ENCODE data around the gene SLC24A2.

SLC24A2 gene

DNA sequence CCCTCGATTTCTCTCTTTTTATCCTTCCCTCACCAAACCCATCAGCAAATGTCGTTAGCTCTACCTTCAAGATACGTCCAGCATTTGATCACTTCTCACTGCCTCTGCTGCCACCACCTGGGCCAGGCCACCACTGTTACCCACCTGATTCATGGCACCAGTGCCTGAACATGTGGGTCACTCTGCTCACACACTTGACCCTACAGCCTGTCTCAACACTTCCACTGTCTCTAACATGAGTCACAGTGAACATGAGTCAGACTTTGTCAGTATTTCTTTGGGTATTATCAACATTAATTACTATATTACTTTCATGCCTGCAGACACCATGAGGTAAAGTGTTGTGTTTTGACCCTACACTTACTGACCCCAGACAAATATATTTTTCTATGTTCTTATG, 19.6 kb downstream of the SLC24A2 start:
- H2BK12ac ChIP-seq (ENCODE audit: low read length in 2 of 2): no peak overlapping the region
- H2BK5ac ChIP-seq (ENCODE audit: low read depth, low read length, poor library complexity, severe bottlenecking): no peak overlapping the region
- H2BK15ac ChIP-seq (ENCODE audit: low read depth, poor library complexity, severe bottlenecking): no peak overlapping the region
- H3K23ac ChIP-seq (ENCODE audit: low read length in 2 of 2): no peak overlapping the region
- H3K18ac ChIP-seq (ENCODE audit: low read depth in 1 of 2, low read length in 2 of 2): no peak overlapping the region
- H3K27me3 ChIP-seq (ENCODE audit: control insufficient read depth in 1 of 2, insufficient read depth in 1 of 2, low read length in 2 of 2): peaks cover 0 to 3% of the 10 kb centered on the region in 2 experiments
- no peak overlapping the region for H2AK5ac ChIP-seq (ENCODE audit: low read length, severe bottlenecking)
- H3K4me2 ChIP-seq (ENCODE audit: low read length, poor library complexity, severe bottlenecking): no peak overlapping the region
- peak; percentile 1 for DNase-seq
- H4K8ac ChIP-seq (ENCODE audit: low read length): no peak overlapping the region
- H3K36me3 ChIP-seq (ENCODE audit: control insufficient read depth in 1 of 2, insufficient read depth in 2 of 2, low read depth in 1 of 2, low read length in 2 of 2): no peaks in the 10 kb centered on the region
- H3K27ac ChIP-seq (ENCODE audit: low read length, poor library complexity, severe bottlenecking): no peak overlapping the region
- peaks cover 3% of the 10 kb centered on the region for H3K9me3 ChIP-seq (ENCODE audit: control insufficient read depth, low read length)
- no peak overlapping the region for H2AFZ ChIP-seq (ENCODE audit: low read depth, low read length)
- no peaks in the 10 kb centered on the region for H3K79me1 ChIP-seq (replicated peaks; ENCODE audit: low read length, poor library complexity, severe bottlenecking)
- H3K14ac ChIP-seq (ENCODE audit: low read length in 2 of 2): no peak overlapping the region
- no peak overlapping the region for H3K9ac ChIP-seq (ENCODE audit: low read length)
- 80% methylated on average over 3 of the region's 3 CpGs for WGBS
- no peak overlapping the region for H3K4ac ChIP-seq (ENCODE audit: low read depth in 1 of 2, low read length in 2 of 2)
- no peak overlapping the region for H3K4me3 ChIP-seq (ENCODE audit: insufficient read depth in 1 of 2, low read depth in 1 of 2, low read length in 2 of 2)
- H3K4me1 ChIP-seq (ENCODE audit: control insufficient read depth, insufficient read depth, low read depth, low read length): no peaks in the 10 kb centered on the region
- H2BK120ac ChIP-seq (ENCODE audit: low read depth, low read length): no peak overlapping the region
- H4K91ac ChIP-seq (ENCODE audit: low read length): no peak overlapping the region

- no peak overlapping the region for H3K4me3 ChIP-seq (ENCODE audit: insufficient read depth in 1 of 2, low read depth in 1 of 2, low read length in 2 of 2)
- H2BK5ac ChIP-seq (ENCODE audit: low read depth, low read length, poor library complexity, severe bottlenecking): no peak overlapping the region
- H3K9ac ChIP-seq (ENCODE audit: low read length): no peak overlapping the region
- no peak overlapping the region for H3K4me2 ChIP-seq (ENCODE audit: low read length, poor library complexity, severe bottlenecking)
- H3K27ac ChIP-seq (ENCODE audit: low read length, poor library complexity, severe bottlenecking): no peak overlapping the region
- no peak overlapping the region for H3K18ac ChIP-seq (ENCODE audit: low read depth in 1 of 2, low read length in 2 of 2)
- no peaks in the 10 kb centered on the region for H3K4me1 ChIP-seq (ENCODE audit: control insufficient read depth, insufficient read depth, low read depth, low read length)
- H3K27me3 ChIP-seq (ENCODE audit: control insufficient read depth in 1 of 2, insufficient read depth in 1 of 2, low read length in 2 of 2): peaks cover 0 to 3% of the 10 kb centered on the region in 2 experiments
- no peak overlapping the region for H2BK120ac ChIP-seq (ENCODE audit: low read depth, low read length)
- no peak overlapping the region for H4K8ac ChIP-seq (ENCODE audit: low read length)
- DNase-seq: no peak
- peaks cover 3% of the 10 kb centered on the region for H3K9me3 ChIP-seq (ENCODE audit: control insufficient read depth, low read length)
- no peak overlapping the region for H2BK12ac ChIP-seq (ENCODE audit: low read length in 2 of 2)
- no peak overlapping the region for H2AFZ ChIP-seq (ENCODE audit: low read depth, low read length)
- H3K14ac ChIP-seq (ENCODE audit: low read length in 2 of 2): no peak overlapping the region
- no peak overlapping the region for H3K23ac ChIP-seq (ENCODE audit: low read length in 2 of 2)
- H4K91ac ChIP-seq (ENCODE audit: low read length): no peak overlapping the region
- H2AK5ac ChIP-seq (ENCODE audit: low read length, severe bottlenecking): no peak overlapping the region
- 0% methylated on average over 1 of the region's 1 CpG for WGBS
- H2BK15ac ChIP-seq (ENCODE audit: low read depth, poor library complexity, severe bottlenecking): no peak overlapping the region
- H3K36me3 ChIP-seq (ENCODE audit: control insufficient read depth in 1 of 2, insufficient read depth in 2 of 2, low read depth in 1 of 2, low read length in 2 of 2): no peaks in the 10 kb centered on the region
- no peaks in the 10 kb centered on the region for H3K79me1 ChIP-seq (replicated peaks; ENCODE audit: low read length, poor library complexity, severe bottlenecking)
- no peak overlapping the region for H3K4ac ChIP-seq (ENCODE audit: low read depth in 1 of 2, low read length in 2 of 2)
These were observed 20.0 kb downstream of the SLC24A2 start for GRCh38 chr9:19768798-19769197.

DNA sequence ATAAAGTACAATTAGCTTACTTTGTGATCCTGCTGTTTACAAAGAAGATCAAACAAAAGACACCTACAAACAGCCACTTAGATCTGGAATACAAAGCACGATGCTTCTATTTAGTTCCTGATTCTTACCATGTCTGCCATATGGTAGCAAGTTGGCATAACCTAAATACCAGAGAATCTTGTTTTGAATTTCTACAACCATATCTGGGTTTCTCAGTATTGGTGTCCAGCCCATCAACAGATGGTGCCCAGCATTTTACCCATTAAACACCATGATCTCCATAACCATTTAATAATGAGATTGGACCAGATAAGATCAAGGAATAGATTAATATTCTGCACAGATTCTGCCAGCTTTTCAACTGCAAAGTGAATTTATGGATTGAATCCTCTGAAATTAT, 29.8 kb downstream of the SLC24A2 start:
- no peak overlapping the region for H2BK15ac ChIP-seq (ENCODE audit: low read depth, poor library complexity, severe bottlenecking)
- no peak overlapping the region for H2BK120ac ChIP-seq (ENCODE audit: low read depth, low read length)
- no peak overlapping the region for H3K27ac ChIP-seq (ENCODE audit: low read length, poor library complexity, severe bottlenecking)
- no peak overlapping the region for H2BK12ac ChIP-seq (ENCODE audit: low read length in 2 of 2)
- no peak overlapping the region for H3K14ac ChIP-seq (ENCODE audit: low read length in 2 of 2)
- DNase-seq: no peak
- H3K4ac ChIP-seq (ENCODE audit: low read depth in 1 of 2, low read length in 2 of 2): no peak overlapping the region
- 100% methylated on average over 1 of the region's 1 CpG for WGBS
- no peak overlapping the region for H3K23ac ChIP-seq (ENCODE audit: low read length in 2 of 2)
- no peak overlapping the region for H4K8ac ChIP-seq (ENCODE audit: low read length)
- no peak overlapping the region for H2AK5ac ChIP-seq (ENCODE audit: low read length, severe bottlenecking)
- no peak overlapping the region for H3K18ac ChIP-seq (ENCODE audit: low read depth in 1 of 2, low read length in 2 of 2)
- no peaks in the 10 kb centered on the region for H3K36me3 ChIP-seq (ENCODE audit: control insufficient read depth in 1 of 2, insufficient read depth in 2 of 2, low read depth in 1 of 2, low read length in 2 of 2)
- no peak overlapping the region for H2BK5ac ChIP-seq (ENCODE audit: low read depth, low read length, poor library complexity, severe bottlenecking)
- no peak overlapping the region for H4K91ac ChIP-seq (ENCODE audit: low read length)
- H3K4me3 ChIP-seq (ENCODE audit: insufficient read depth in 1 of 2, low read depth in 1 of 2, low read length in 2 of 2): no peak overlapping the region
- H3K27me3 ChIP-seq (ENCODE audit: control insufficient read depth in 1 of 2, insufficient read depth in 1 of 2, low read length in 2 of 2): no peaks in the 10 kb centered on the region
- no peaks in the 10 kb centered on the region for H3K4me1 ChIP-seq (ENCODE audit: control insufficient read depth, insufficient read depth, low read depth, low read length)
- H3K79me1 ChIP-seq (replicated peaks; ENCODE audit: low read length, poor library complexity, severe bottlenecking): no peaks in the 10 kb centered on the region
- H3K9ac ChIP-seq (ENCODE audit: low read length): no peak overlapping the region
- no peak overlapping the region for H3K4me2 ChIP-seq (ENCODE audit: low read length, poor library complexity, severe bottlenecking)
- H3K9me3 ChIP-seq (ENCODE audit: control insufficient read depth, low read length): no peaks in the 10 kb centered on the region
- no peak overlapping the region for H2AFZ ChIP-seq (ENCODE audit: low read depth, low read length)

DNA sequence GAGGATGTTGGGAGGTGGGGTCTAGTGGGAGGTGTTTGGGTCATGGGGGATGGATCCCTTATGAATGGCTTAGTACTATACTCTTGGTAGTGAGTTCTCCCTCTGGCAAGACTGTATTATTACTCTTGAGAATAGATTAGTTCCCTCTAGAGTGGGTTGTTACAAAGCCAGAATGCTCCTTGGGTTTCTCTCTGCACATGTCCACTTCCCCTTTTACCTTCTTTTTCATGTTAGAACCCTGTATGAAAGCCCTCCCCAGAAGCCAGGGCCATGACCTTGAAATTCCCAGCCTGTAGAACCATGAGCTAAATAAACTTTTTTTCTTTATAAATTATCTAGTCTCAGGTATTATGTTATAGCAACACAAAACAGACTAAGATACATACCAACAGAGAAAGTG, 31.1 kb downstream of the SLC24A2 start:
- H3K4me2 ChIP-seq (ENCODE audit: low read length, poor library complexity, severe bottlenecking): no peak overlapping the region
- no peaks in the 10 kb centered on the region for H3K79me1 ChIP-seq (replicated peaks; ENCODE audit: low read length, poor library complexity, severe bottlenecking)
- no peak overlapping the region for H4K8ac ChIP-seq (ENCODE audit: low read length)
- H2BK120ac ChIP-seq (ENCODE audit: low read depth, low read length): no peak overlapping the region
- no peak overlapping the region for H3K4me3 ChIP-seq (ENCODE audit: insufficient read depth in 1 of 2, low read depth in 1 of 2, low read length in 2 of 2)
- H4K91ac ChIP-seq (ENCODE audit: low read length): no peak overlapping the region
- H3K18ac ChIP-seq (ENCODE audit: low read depth in 1 of 2, low read length in 2 of 2): no peak overlapping the region
- no peaks in the 10 kb centered on the region for H3K4me1 ChIP-seq (ENCODE audit: control insufficient read depth, insufficient read depth, low read depth, low read length)
- no peak overlapping the region for H2BK12ac ChIP-seq (ENCODE audit: low read length in 2 of 2)
- no peak overlapping the region for H2BK5ac ChIP-seq (ENCODE audit: low read depth, low read length, poor library complexity, severe bottlenecking)
- H3K9ac ChIP-seq (ENCODE audit: low read length): no peak overlapping the region
- no peaks in the 10 kb centered on the region for H3K36me3 ChIP-seq (ENCODE audit: control insufficient read depth in 1 of 2, insufficient read depth in 2 of 2, low read depth in 1 of 2, low read length in 2 of 2)
- peaks cover 0 to 3% of the 10 kb centered on the region in 2 experiments for H3K27me3 ChIP-seq (ENCODE audit: control insufficient read depth in 1 of 2, insufficient read depth in 1 of 2, low read length in 2 of 2)
- H2AFZ ChIP-seq (ENCODE audit: low read depth, low read length): no peak overlapping the region
- no peaks in the 10 kb centered on the region for H3K9me3 ChIP-seq (ENCODE audit: control insufficient read depth, low read length)
- H3K23ac ChIP-seq (ENCODE audit: low read length in 2 of 2): no peak overlapping the region
- no peak overlapping the region for H2AK5ac ChIP-seq (ENCODE audit: low read length, severe bottlenecking)
- no peak overlapping the region for H3K4ac ChIP-seq (ENCODE audit: low read depth in 1 of 2, low read length in 2 of 2)
- no peak for DNase-seq
- H3K27ac ChIP-seq (ENCODE audit: low read length, poor library complexity, severe bottlenecking): no peak overlapping the region
- H3K14ac ChIP-seq (ENCODE audit: low read length in 2 of 2): no peak overlapping the region
- H2BK15ac ChIP-seq (ENCODE audit: low read depth, poor library complexity, severe bottlenecking): no peak overlapping the region

Measured in mesenchymal stem cell (in vitro differentiated cells and primary cell).